Measurements from ENCODE around the gene BTBD7. TPM values are rescaled to one million over a fixed set of nuclear protein-coding genes. Genes with fewer than 3 reads are reported as not detected.

The BTBD7 gene
- total RNA-seq, 1 donor from 2014 or later: 30.5 TPM

DNA sequence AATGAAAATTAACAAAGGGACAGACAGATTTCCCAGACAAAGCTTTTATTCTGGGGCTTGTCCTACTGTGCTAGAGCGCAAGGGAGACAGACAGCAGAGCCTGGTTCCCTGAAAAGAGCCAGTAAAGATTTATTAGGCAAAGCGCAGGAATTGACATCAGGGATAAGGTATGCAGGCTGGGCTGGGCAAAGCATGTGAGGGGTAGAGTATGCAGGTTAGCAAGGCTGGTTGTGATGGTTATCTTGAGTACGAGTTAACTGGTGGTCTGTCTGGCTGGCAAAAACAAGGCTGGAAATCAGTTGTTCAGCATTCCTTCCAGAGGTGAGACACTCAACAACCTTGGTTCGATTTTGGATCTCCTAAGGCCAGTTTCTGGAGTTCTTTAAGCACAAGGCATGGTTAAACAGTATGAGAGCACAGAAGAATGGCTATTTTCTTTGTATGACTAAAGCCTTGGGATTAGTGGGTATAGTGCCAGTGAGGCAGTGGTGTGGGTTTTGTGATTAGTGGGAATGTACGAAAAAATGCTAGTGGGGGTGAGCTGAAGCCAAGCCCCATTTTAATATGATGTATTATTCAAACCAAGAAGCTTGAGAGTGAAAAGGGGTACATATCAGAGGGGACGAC, 30.9 kb downstream of the BTBD7 start:
- no peak for DNase-seq

DNA sequence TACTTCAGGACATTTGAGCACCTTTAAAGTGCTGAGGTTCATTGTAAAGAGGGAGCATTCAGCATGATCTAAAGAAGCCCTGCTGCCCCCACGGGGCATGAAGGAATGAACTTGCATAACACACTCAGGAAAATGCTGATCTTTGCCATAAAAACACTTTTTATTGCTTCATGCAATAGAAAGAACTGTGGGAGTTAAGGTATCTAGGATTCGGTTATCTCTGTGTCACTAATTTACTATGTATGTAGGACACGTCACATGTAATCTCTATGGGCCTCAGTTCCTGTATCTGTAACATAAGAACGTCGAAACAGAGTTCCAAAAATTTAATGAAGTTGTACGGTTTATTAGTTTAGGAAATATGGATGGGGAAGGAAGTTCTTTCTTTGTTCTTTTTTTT, 33.0 kb downstream of the BTBD7 start:
- DNase-seq: no peak

GRCh38 chr14:93299416-93299815, 33.4 kb downstream of the BTBD7 start:
- DNase-seq: no peak

GRCh38 chr14:93295541-93296220, 37.2 kb downstream of the BTBD7 start:
- no peak for DNase-seq

DNA sequence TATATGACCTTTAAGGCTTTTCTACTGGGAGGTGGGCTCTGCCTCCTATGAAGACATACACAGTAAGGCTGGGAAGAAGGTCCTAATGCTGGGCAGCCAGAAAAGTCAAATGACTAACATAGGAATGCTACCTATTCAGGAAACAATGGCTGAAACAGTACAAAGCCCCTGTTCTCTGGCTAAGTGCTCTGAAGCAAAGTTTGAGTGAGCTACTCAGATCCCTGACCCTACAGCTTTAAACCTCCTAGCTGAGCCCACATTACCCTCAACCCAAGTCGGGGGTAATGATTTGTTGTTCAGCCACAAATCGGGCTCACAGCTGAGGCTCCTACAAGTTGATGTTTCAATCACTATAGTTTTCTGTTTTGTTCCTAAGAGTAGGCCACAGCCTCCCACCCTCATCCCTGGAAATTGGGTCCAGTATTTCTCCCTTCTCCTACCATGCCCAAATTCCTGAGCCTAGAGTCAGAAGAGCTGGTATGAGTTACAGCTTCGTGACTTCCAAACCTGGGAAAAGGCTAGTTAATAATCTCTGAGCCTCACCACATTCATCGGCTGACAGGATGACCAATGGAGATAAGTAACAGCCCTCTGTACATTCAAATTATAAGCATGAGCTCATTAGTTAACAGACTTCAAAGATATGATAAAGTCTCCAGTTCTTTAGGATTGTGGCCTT, 46.5 kb downstream of the BTBD7 start:
- DNase-seq: no peak

- DNase-seq: no peak
Observed at GRCh38 chr14:93285044-93285443, 47.8 kb downstream of the BTBD7 start.

DNA sequence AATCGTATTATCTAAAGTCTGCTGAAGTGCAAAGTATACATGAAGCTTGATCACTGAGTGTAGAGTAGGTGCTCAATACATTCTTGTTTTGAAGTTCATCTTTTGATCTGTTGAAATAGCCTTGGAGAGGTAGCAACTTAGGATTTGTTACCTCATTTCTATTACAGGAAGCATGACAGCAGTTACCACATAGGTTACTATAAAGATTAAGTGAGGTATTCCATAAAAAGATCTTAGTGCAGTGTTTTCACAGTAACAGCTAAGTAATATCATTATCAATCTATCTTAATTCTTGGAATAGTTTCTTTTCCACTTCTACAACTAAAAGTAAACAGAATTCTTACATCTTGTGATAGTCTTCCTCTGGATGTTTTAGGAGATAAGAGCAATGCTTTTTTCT, 50.9 kb downstream of the BTBD7 start:
- no peak for DNase-seq

DNA sequence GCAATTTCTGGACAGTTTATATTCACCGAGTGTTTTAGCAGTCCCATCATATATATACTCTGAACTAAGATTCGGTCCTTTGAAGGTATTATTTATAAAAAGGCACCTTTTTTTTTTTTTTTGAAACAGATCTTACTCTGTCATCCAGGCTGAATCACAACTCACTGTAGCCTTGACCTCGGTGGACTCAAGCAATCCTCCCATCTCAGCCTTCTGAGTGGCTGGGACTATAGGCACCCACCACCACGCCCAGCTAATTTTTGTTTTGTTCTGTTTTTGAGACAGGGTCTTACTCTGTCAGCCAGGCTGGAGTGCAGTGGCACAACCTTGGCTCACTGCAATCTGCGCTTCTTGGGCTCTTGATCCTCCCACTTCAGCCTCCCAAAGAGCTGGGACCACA, 52.1 kb downstream of the BTBD7 start:
- no peak for DNase-seq

GRCh38 chr14:93276031-93276716, 56.7 kb downstream of the BTBD7 start:
- DNase-seq: no peak

DNA sequence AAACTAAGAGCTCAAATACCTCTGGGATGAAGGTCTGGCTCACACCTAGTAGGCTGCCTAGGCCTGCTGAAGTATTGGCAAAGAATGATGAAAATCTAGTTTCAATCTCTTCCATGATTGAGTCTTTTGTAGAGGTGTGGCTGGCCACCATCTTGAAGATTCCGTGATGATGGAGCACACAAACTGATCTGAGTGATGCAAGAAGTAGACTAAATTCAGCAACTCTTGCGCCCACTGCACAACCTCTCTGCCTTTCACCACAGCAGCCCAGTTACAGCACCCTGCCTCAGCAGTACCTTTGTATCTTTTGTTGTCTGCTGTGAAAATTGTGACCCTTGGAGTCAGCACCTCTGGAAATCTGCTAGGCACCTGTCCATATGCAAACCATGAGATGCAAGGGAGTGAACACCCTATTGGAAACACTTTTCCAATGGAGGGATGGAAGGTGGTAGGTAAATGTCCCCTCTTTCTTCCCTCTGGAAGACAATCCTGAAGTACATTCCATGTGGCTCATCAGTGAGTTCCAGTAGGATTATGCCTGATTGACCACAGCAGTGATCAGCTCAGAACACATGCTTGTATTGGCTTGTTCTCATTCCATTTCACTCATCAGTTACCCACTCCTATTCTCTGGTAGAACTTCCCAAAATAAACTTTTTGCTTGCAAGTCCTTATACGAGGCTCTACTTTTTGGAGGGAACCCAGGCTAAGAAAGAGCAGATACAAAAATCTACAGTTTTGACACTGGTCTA, 58.6 kb downstream of the BTBD7 start:
- DNase-seq: no peak

- no peak for DNase-seq
Observed at GRCh38 chr14:93271111-93271510, 61.7 kb downstream of the BTBD7 start.

DNA sequence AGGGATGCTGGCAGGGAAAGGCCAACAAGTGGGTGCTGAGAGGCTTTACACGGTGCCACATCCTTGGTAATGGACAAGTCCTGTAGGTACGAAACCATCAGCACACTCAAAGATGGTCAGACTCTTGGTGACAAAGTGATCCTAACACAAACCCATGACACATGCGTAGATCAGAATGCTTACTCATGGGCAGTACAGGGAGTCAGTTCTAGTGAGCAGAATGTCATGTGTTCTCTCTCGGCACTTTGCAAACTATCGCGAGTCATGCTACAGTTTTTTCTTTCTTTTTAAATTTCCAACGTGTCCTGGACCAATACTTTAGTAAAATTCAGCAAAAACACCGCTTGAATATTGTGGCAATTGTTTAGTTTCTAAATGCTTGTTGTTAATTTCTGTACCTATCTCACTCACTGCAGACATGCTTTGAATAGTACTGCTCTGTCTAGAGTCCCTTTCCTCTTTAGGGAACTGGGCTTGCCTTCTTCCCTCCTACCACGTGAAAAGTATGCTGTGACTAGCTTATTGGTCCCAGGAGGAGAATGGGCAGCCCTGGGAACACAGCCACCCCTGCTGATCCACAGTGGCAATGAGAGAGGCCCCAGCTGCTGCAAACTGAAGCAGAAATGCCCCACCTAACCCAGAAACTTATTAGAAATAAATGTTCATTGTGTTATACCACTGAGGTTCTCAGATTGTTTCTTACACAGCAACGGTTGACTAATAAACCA, 63.3 kb downstream of the BTBD7 start:
- DNase-seq: no peak

DNA sequence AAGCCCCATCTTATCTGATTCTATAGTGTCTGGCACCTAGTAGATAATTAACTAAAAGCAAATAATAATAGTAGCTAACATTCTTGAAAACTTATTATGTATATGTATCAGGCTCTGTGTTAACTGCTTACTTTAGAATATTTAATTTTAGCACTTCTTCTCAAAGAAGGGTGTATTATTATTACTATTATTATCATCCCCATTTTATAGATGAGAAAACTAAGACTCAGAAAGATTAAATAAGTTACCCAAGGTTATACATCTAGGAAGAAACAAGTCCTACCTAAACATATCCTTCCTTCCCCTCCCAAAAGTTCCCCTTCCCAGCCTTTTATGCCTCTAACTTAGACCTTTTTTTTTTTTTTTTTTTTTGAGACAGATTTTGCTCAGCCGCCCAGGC, 64.4 kb downstream of the BTBD7 start:
- DNase-seq: no peak

- DNase-seq: no peak
Observed at GRCh38 chr14:93267149-93267711, 65.6 kb downstream of the BTBD7 start.

DNA sequence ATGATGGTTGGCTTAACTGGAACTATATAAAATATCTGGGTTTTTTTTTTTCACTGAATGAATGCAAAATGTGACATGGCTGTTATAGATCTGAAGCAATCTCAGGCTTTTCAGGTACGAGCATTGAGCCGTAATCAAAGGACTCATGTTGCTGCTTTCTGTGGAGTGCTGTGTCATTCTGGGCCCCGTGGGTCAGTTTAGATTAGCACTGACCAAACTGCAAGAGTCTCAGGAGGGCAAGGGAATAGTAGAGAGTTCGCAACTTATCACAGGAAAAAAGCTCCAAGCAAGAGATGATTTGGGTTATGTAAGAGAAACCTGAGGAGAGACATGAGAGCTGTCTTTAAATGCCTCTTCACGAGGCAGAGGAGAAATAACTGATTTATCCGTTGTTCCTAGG, 66.7 kb downstream of the BTBD7 start:
- no peak for DNase-seq

GRCh38 chr14:93263416-93263815, 69.4 kb downstream of the BTBD7 start:
- DNase-seq: no peak

GRCh38 chr14:93262446-93262845, 70.4 kb downstream of the BTBD7 start:
- no peak for DNase-seq

GRCh38 chr14:93249128-93249831, 83.6 kb downstream of the BTBD7 start:
- DNase-seq: no peak

- no peak for DNase-seq
Observed at GRCh38 chr14:93246534-93246933, 86.3 kb downstream of the BTBD7 start.

GRCh38 chr14:93245764-93246420, 86.9 kb downstream of the BTBD7 start:
- DNase-seq: no peak

Measured in skin of body (tissue), 2 donors.